Prostate gland (tissue), 2 donors: ENCODE data around the gene TDRD9. TPM values are rescaled to one million over a fixed set of nuclear protein-coding genes. Genes with fewer than 3 reads are reported as not detected.

Experiments
- DNase-seq: peaks from one replicate; pipeline ENCODE4 v3.0.0-alpha.2; 2019; ENCODE audit warnings: low spot score
- H3K27ac ChIP-seq, 2 donors: fragments of 200-600 bp; sonication (generic); 2 replicates each; pipeline ENCODE4 v1.5.1; 2017 to 2019
- H3K27me3 ChIP-seq: fragments of 200-600 bp; sonication (generic); replicated peaks from 2 replicates; pipeline ENCODE4 v1.5.1; 2019; ENCODE audit not compliant: insufficient read depth
- H3K36me3 ChIP-seq, 2 donors: fragments of 200-600 bp; sonication (generic); 1 replicate in 1 of 2; 2 replicates in 1 of 2; pipeline versions ENCODE4 v1.5.1 to v1.8.1; 2017 to 2019
- H3K4me1 ChIP-seq: fragments of 200-600 bp; sonication (generic); replicated peaks from 2 replicates; pipeline ENCODE4 v1.5.1; 2019
- H3K4me3 ChIP-seq, 2 donors: fragments of 200-600 bp; sonication (generic); 2 replicates each; pipeline ENCODE4 v1.5.1; 2017 to 2019
- H3K9me3 ChIP-seq: fragments of 200-600 bp; sonication (generic); 2 replicates; pipeline ENCODE4 v1.5.1; 2017
- POLR2A ChIP-seq: fragments of 450-650 bp; IDR thresholded peaks from one replicate; pipeline ENCODE4 v1.6.1; 2016; ENCODE audit warnings: antibody characterized with exemption, mild to moderate bottlenecking
- POLR2AphosphoS5 ChIP-seq: sonication (generic); formaldehyde crosslinking; IDR thresholded peaks from one replicate; pipeline ENCODE4 v1.6.1; 2017; ENCODE audit warnings: antibody characterized with exemption
- WGBS: methylation state at CpG from one replicate; pipeline ENCODE4 v1.1.5; 2018; 5-methylcytosine and 5-hydroxymethylcytosine counted together
- intact Hi-C: fragments of 100-400 bp; cut with DNase I; formaldehyde crosslinking; loops from one replicate; pipeline ENCODE4 v1.14.2; 2022
- total RNA-seq, 2 donors: library from RNA; depleted of rRNA; stranded (reverse); fragments of >200 nt; gene quantifications; one replicate each; pipeline ENCODE4 v1.1.0, GENCODE V29; 2016
- TF ChIP-seq, protein P1 (sequence below), 4 experiments: fragments of 200-600 bp in 2 of 4; fragments of 450-650 bp in 2 of 4; sonication (generic) in 2 of 4; IDR thresholded peaks; 1 replicate in 3 of 4; 2 replicates in 1 of 4; pipeline ENCODE4 v1.5.1; 2016 to 2019; ENCODE audit warnings: antibody characterized with exemption in 4 of 4, mild to moderate bottlenecking in 2 of 4, moderate library complexity in 2 of 4

The TDRD9 gene
- total RNA-seq, 2 donors from 2014 or later = 0.64 to 18.2 TPM

DNA sequence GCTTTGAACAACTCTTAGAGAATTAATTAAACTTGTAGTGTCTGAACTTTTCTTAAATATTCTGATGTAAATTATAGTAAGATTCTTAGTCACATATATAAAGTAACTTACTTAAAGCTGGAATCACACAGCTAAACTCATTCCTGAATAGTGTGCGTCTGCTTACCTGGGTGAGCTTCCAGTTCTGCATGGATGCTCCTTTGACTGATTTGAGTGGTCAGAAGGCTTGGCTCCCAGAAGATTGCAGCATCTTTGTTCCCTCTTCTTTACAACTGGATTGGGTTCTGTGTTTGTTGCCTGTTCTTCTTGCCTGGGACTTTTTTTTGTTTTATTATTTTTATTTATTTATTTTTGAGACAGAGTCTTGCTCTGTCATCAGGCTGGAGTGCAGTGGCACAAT is 90.8 kb downstream of the TDRD9 start:
- intact Hi-C loops = no loop called here
- 92% methylated on average over 1 of the region's 1 CpG for WGBS
- H3K27ac ChIP-seq = no peak overlapping the region
- no peak for DNase-seq
- H3K9me3 ChIP-seq = no peaks in the 10 kb centered on the region
- no peaks in the 10 kb centered on the region for H3K4me1 ChIP-seq
- TF ChIP-seq POLR2AphosphoS5 (no peak), POLR2A (no peak)
- TF ChIP-seq, protein P1, sequence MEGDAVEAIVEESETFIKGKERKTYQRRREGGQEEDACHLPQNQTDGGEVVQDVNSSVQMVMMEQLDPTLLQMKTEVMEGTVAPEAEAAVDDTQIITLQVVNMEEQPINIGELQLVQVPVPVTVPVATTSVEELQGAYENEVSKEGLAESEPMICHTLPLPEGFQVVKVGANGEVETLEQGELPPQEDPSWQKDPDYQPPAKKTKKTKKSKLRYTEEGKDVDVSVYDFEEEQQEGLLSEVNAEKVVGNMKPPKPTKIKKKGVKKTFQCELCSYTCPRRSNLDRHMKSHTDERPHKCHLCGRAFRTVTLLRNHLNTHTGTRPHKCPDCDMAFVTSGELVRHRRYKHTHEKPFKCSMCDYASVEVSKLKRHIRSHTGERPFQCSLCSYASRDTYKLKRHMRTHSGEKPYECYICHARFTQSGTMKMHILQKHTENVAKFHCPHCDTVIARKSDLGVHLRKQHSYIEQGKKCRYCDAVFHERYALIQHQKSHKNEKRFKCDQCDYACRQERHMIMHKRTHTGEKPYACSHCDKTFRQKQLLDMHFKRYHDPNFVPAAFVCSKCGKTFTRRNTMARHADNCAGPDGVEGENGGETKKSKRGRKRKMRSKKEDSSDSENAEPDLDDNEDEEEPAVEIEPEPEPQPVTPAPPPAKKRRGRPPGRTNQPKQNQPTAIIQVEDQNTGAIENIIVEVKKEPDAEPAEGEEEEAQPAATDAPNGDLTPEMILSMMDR (IDR thresholded peaks at IDR 0.05) = no peak
- H3K4me3 ChIP-seq = no peak overlapping the region
- no peaks in the 10 kb centered on the region for H3K27me3 ChIP-seq
- H3K36me3 ChIP-seq = no peaks in the 10 kb centered on the region

DNA sequence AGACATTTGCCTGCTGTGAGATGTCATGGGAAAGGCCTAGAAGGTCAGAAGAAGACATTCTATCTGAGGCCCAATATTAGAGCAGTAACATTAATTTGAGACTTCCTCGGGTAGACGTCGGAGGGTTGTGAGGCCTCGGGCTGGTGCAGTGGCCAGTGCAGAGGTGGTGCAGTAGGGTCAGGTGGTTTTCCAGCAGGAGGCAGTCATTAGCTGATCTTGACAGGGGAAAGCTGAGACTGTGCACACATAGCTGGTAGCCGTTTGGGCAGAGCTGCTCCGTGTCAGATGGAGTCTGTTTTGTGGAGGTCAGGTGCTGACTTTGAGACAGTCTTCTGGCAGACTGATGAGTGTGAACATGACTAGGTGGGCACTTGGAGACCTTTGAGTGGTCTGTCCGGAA is 91.5 kb downstream of the TDRD9 start:
- DNase-seq = no peak
- TF ChIP-seq POLR2A (no peak), POLR2AphosphoS5 (no peak)
- TF ChIP-seq, protein P1 (IDR thresholded peaks at IDR 0.05) = no peak
- Histone ChIP-seq H3K36me3 (no peaks in the 10 kb centered on the region), H3K9me3 (no peaks in the 10 kb centered on the region), H3K27me3 (no peaks in the 10 kb centered on the region), H3K4me3 (no peak overlapping the region), H3K27ac (no peak overlapping the region), H3K4me1 (no peaks in the 10 kb centered on the region)
- WGBS = 85% methylated on average over 7 of the region's 7 CpGs
- intact Hi-C loops = no loop called here

DNA sequence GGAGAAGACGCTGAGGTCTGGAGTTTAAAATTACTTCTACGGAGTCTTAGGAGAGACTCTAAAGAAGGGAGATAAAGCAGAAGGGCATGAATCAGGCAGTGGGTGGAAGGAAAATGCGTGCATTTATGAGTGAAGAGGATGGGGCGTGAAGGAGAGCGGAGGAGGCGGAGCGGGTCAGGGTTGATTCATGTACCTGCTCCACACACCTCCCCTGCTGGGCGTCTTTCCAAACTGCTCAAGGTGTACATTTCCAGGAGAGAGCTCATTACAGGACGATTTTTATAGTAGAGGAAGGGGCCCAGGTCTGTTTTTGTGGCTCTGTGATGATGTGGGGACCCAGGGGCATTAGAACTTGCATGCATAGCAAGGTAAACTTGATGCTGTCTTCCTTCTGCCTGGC is 92.2 kb downstream of the TDRD9 start:
- TF ChIP-seq, protein P1 (IDR thresholded peaks at IDR 0.05) = no peak
- TF ChIP-seq POLR2AphosphoS5 (no peak), POLR2A (no peak)
- H3K27me3 ChIP-seq = no peaks in the 10 kb centered on the region
- no peak overlapping the region for H3K27ac ChIP-seq
- 68% methylated on average over 9 of the region's 9 CpGs for WGBS
- H3K4me1 ChIP-seq = no peaks in the 10 kb centered on the region
- intact Hi-C loops = no loop called here
- no peaks in the 10 kb centered on the region for H3K36me3 ChIP-seq
- no peaks in the 10 kb centered on the region for H3K9me3 ChIP-seq
- DNase-seq = no peak
- no peak overlapping the region for H3K4me3 ChIP-seq

DNA sequence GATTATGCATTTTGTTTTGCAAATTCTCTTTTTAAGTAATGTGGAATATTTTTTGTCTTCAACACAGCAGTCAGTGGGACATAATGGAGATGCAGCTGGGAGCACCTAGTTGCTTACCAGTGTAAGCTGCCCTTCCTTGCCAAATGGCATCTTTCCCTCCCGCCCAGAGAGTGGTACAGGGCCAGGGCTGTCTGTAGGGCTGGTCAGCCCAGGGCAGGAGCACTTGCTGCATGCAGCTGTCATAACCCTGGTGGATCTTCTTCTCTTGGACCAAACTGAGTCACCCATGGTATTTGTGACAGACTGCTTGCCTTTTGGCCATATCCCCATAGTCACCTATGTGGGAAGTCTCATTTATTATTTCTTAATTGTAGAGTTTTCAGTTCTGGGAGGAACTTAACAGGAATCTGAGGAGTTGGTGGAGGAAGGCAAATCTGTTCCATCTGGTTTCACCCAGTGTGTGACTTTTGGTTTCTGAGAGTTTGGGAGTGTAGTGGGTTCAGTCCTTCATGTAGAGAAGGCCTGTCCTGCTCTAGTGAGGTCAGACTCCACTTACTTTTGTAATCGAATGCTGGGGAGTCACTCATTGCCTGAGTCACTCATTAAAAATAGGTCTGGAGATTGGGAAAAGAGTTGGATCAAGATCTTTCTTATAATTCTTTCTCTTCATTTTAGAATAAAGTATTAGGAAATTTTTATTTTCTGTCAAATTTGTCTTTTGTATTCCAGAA is 95.2 kb downstream of the TDRD9 start:
- DNase-seq = no peak
- no peak overlapping the region for H3K27ac ChIP-seq
- TF ChIP-seq POLR2A (no peak), POLR2AphosphoS5 (no peak)
- TF ChIP-seq, protein P1 (IDR thresholded peaks at IDR 0.05) = no peak
- intact Hi-C loops = no loop called here
- WGBS = 86% methylated on average over 2 of the region's 2 CpGs
- no peaks in the 10 kb centered on the region for H3K4me1 ChIP-seq
- H3K4me3 ChIP-seq = no peak overlapping the region
- no peaks in the 10 kb centered on the region for H3K27me3 ChIP-seq
- H3K9me3 ChIP-seq = no peaks in the 10 kb centered on the region
- H3K36me3 ChIP-seq = no peaks in the 10 kb centered on the region

DNA sequence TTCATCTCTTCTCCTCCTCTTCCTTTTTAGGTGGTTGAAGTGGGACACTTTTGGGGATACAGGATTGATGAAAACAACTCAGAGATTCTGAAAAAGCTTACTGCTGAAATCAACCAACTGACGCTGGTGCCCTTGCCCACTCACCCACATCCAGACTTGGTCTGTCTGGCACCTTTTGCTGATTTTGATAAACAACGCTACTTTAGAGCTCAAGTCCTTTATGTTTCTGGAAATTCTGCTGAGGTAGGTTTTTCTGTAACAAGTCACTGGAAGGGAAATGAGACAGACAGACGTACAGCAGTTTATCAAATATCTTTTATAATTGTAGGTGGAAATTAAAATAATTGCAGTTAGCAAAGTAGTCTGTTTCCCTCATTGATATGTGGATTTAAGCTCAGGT is 97.3 kb downstream of the TDRD9 start:
- TF ChIP-seq POLR2AphosphoS5 = no peak
- TF ChIP-seq, protein P1 (IDR thresholded peaks at IDR 0.05) = no peak
- no peak for TF ChIP-seq POLR2A
- Histone ChIP-seq H3K4me1 (no peaks in the 10 kb centered on the region), H3K9me3 (no peaks in the 10 kb centered on the region), H3K4me3 (no peak overlapping the region), H3K36me3 (no peaks in the 10 kb centered on the region), H3K27me3 (no peaks in the 10 kb centered on the region), H3K27ac (no peak overlapping the region)
- 84% methylated on average over 3 of the region's 3 CpGs for WGBS
- intact Hi-C loops = no loop called here
- no peak for DNase-seq
